ENCODE measurements around the gene KRTAP25-1. TPM values are rescaled to one million over a fixed set of nuclear protein-coding genes. Genes with fewer than 3 reads are reported as not detected.

KRTAP25-1 gene
- total and polyA plus RNA-seq, 10 of the 15 experiments (the other 5 are each of a cell fraction or from before 2014, with no cell fraction given): not detected

DNA sequence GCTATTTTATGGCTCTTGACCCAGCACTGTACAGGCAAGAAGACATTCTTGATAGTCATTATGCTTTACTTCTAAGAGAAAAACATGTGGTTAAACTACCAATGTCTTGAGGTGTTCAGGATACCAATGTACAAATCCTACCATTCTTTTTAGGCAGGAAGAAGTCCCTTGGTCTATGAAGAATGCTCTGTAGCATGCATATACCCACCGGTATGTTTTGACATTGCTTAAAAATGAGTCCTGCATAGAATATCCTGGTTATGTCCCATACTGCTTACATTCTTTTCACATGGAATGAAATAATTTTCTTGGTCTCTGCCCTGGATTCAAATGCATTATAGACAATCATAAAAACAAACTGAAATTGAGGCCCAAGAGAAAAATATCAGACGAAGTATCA is 43.4 kb upstream of the KRTAP25-1 start:
- BruUV-seq (replicated peaks): no TSS peak
- 35% methylated on average over 2 of the region's 2 CpGs for WGBS (ENCODE audit: insufficient coverage, insufficient replicate concordance, low lambda C conversion rate, missing lambda C conversion rate)
- no peak for FAIRE-seq
- intact Hi-C loops (cut with micrococcal nuclease; ENCODE audit: unreplicated experiment) (no loop called here), in situ Hi-C loops (cut with MboI) (no loop called here)
- no peak for TF ChIP-seq GABPA (IDR thresholded peaks at IDR 0.05; ENCODE audit: low read depth)
- TF ChIP-seq TBL1XR1 (IDR thresholded peaks at IDR 0.05; ENCODE audit: low read depth, low read length): no peak
- no peak for TF ChIP-seq IRF5 (IDR thresholded peaks at IDR 0.05; ENCODE audit: borderline replicate concordance)
- no peak for TF ChIP-seq CREM (IDR thresholded peaks at IDR 0.05; ENCODE audit: low read depth)
- TF ChIP-seq SIN3A (IDR thresholded peaks at IDR 0.05; ENCODE audit: low read depth, low read length): no peak
- no peak for TF ChIP-seq YBX1 (IDR thresholded peaks at IDR 0.05)
- no peak for TF ChIP-seq KLF5 (IDR thresholded peaks at IDR 0.05; ENCODE audit: partially characterized antibody)
- TF ChIP-seq, protein P1, sequence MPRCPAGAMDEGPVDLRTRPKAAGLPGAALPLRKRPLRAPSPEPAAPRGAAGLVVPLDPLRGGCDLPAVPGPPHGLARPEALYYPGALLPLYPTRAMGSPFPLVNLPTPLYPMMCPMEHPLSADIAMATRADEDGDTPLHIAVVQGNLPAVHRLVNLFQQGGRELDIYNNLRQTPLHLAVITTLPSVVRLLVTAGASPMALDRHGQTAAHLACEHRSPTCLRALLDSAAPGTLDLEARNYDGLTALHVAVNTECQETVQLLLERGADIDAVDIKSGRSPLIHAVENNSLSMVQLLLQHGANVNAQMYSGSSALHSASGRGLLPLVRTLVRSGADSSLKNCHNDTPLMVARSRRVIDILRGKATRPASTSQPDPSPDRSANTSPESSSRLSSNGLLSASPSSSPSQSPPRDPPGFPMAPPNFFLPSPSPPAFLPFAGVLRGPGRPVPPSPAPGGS (IDR thresholded peaks at IDR 0.05; ENCODE audit: borderline replicate concordance, insufficient read depth, low read depth, low read length, poor library complexity, severe bottlenecking): no peak
- no peak for TF ChIP-seq PKNOX1 (IDR thresholded peaks at IDR 0.05)
- no peak for TF ChIP-seq SUZ12 (IDR thresholded peaks at IDR 0.05; ENCODE audit: unreplicated experiment)
- TF ChIP-seq ZBTB4 (CRISPR knock-in tag; IDR thresholded peaks at IDR 0.05): no peak
- H3K9me3 ChIP-seq (replicated peaks; ENCODE audit: control insufficient read depth, insufficient read depth, low read length): no peaks in the 10 kb centered on the region
- no peaks in the 10 kb centered on the region for H4K20me1 ChIP-seq (ENCODE audit: control insufficient read depth, insufficient read depth)
- no peak overlapping the region for H3K27ac ChIP-seq (ENCODE audit: control insufficient read depth, insufficient read depth)
- SMC1A ChIA-PET (ENCODE audit: uncharacterized antibody, unreplicated experiment): no interaction called here
- no peak overlapping the region for H2AFZ ChIP-seq (ENCODE audit: control insufficient read depth, low read depth, low read length)
- no peak overlapping the region for H3K9ac ChIP-seq (ENCODE audit: control insufficient read depth, insufficient read depth, low read length)
- POLR2A ChIA-PET: no interaction called here
- CTCF ChIA-PET: no interaction called here
- H3K4me2 ChIP-seq (ENCODE audit: control insufficient read depth, insufficient read depth): no peak overlapping the region
- H3K27me3 ChIP-seq (replicated peaks in 1 of 2; ENCODE audit: control insufficient read depth in 2 of 2, insufficient read depth in 2 of 2, low read length in 1 of 2): no peaks in the 10 kb centered on the region
- no peak overlapping the region for H3K4me3 ChIP-seq
- no peak for ATAC-seq
- no peak for DNase-seq (ENCODE audit: low read depth, low spot score)
- RAD21 ChIA-PET (ENCODE audit: unreplicated experiment): no interaction called here
- H3K79me2 ChIP-seq (ENCODE audit: control insufficient read depth, insufficient read depth, low read length): no peaks in the 10 kb centered on the region
- H3K36me3 ChIP-seq (ENCODE audit: control insufficient read depth in 2 of 2, insufficient read depth in 2 of 2, low read length in 1 of 2): no peaks in the 10 kb centered on the region
- H3K4me1 ChIP-seq (ENCODE audit: control insufficient read depth, insufficient read depth, low read length): no peaks in the 10 kb centered on the region
